ENCODE data around the gene ANO3.

The ANO3 gene

DNA sequence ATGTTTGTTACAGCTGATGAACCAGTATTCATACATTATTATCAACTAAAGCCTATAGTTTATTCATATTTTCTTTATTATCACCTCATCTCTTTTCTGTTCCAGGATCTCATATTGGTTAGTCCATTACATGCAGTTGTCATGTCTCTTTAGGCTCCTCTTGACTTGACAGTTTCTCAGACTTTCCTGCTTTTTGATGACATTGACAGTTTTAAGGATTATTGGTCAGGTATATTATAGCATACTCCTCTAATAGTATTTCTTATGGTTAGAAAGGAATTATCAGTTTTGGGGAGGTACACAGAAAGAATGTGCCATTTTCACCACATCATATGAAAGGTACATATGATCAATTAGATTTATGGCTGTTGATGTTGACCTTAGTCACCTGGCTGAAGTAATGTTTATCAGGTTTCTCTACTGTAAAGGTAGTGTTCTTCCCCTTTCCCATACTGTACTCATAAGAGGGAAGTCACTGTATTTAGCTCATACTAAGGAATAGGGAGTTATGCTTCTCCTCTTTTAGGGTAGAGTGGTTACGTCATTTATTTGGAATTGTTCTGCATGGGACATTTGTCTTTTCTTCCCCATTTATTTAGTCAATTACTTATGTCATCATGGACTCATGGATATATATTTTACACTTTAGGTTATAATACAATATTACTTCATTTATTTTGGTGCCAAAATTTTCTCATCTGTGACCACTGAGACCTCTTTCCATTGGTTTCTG, 9.4 kb upstream of the ANO3 start:
- no peaks in the 10 kb centered on the region for H3K9me3 ChIP-seq (replicated peaks in 1 of 11)
- no peaks in the 10 kb centered on the region for H3K27me3 ChIP-seq
- TF ChIP-seq Cebpa-rat (IDR thresholded peaks at IDR 0.05), result no peak
- H3K9ac ChIP-seq, result no peak overlapping the region
- H3K27ac ChIP-seq, result no peak overlapping the region
- H3K36me3 ChIP-seq, result no peaks in the 10 kb centered on the region
- no peak overlapping the region for H3K4me3 ChIP-seq
- no peaks in the 10 kb centered on the region for H3K4me1 ChIP-seq
- no peaks in the 10 kb centered on the region for H4K20me1 ChIP-seq
- H3K4me2 ChIP-seq, result no peak overlapping the region

GRCh38 chr11:26323837-26324236, 8.1 kb upstream of the ANO3 start:
- no peak for TF ChIP-seq Cebpa-rat (IDR thresholded peaks at IDR 0.05)
- no peak overlapping the region for H3K9ac ChIP-seq
- H4K20me1 ChIP-seq, result no peaks in the 10 kb centered on the region
- H3K36me3 ChIP-seq, result no peaks in the 10 kb centered on the region
- no peaks in the 10 kb centered on the region for H3K9me3 ChIP-seq (replicated peaks in 1 of 11)
- H3K27ac ChIP-seq, result no peak overlapping the region
- no peak overlapping the region for H3K4me2 ChIP-seq
- no peak overlapping the region for H3K4me3 ChIP-seq
- H3K27me3 ChIP-seq, result no peaks in the 10 kb centered on the region
- no peaks in the 10 kb centered on the region for H3K4me1 ChIP-seq

DNA sequence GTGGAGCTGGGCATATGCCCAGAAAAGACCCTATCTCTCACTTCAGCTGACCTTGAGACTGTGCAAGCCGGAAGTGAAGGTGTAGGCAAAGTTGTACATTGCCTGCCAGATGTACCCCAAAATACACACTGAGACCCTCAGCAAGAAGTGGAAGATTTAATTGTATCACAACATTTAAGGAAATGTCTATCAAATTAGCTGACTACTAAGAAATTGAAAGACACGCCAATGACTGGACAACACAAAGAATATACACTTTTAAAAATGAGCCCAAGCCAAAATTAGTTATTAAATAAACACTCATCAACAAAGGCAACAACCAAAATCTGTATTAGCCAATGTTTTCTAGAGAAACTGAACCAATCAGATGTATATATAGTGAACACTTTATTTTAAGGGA, 7.7 kb upstream of the ANO3 start:
- no peak for TF ChIP-seq Cebpa-rat (IDR thresholded peaks at IDR 0.05)
- no peaks in the 10 kb centered on the region for H3K36me3 ChIP-seq
- no peaks in the 10 kb centered on the region for H4K20me1 ChIP-seq
- no peak overlapping the region for H3K4me3 ChIP-seq
- no peaks in the 10 kb centered on the region for H3K27me3 ChIP-seq
- no peaks in the 10 kb centered on the region for H3K9me3 ChIP-seq (replicated peaks in 1 of 11)
- no peak overlapping the region for H3K9ac ChIP-seq
- no peak overlapping the region for H3K27ac ChIP-seq
- no peaks in the 10 kb centered on the region for H3K4me1 ChIP-seq
- no peak overlapping the region for H3K4me2 ChIP-seq

GRCh38 chr11:26326793-26327400, 5.0 kb upstream of the ANO3 start:
- Histone ChIP-seq H4K20me1 (no peaks in the 10 kb centered on the region), H3K27me3 (no peaks in the 10 kb centered on the region), H3K4me3 (no peak overlapping the region), H3K4me1 (no peaks in the 10 kb centered on the region), H3K9me3 (replicated peaks in 1 of 11) (peaks cover 0 to 3% (median 0%) of the 10 kb centered on the region in 11 experiments; a peak in 1 of 22 replicates), H3K27ac (no peak overlapping the region), H3K4me2 (no peak overlapping the region), H3K36me3 (no peaks in the 10 kb centered on the region), H3K9ac (no peak overlapping the region)
- TF ChIP-seq Cebpa-rat (IDR thresholded peaks at IDR 0.05), result no peak

DNA sequence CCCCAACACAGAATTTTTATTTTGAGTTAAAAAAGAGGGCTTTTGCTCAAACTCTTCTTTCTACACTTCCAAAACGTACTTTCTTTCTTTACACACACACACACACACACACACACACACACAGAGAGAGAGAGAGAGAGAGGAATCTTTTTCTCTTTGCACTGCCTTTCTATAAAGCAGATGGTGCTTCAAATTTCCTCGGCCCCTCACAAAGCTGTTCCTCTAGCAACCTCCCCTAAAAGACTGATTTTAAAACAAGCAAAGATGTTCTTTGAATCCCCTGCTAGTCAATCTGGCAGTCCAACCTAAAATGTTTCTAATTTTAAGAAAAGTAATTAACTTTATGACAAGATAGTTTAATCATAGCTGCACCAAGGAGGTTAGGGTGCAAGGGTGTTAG, 2.7 kb upstream of the ANO3 start:
- no peaks in the 10 kb centered on the region for H3K27me3 ChIP-seq
- no peaks in the 10 kb centered on the region for H3K4me1 ChIP-seq
- TF ChIP-seq Cebpa-rat (IDR thresholded peaks at IDR 0.05), result no peak
- no peaks in the 10 kb centered on the region for H3K36me3 ChIP-seq
- H3K27ac ChIP-seq, result no peak overlapping the region
- H3K9ac ChIP-seq, result no peak overlapping the region
- H3K9me3 ChIP-seq (replicated peaks in 1 of 11), result peaks cover 0 to 4% (median 0%) of the 10 kb centered on the region in 11 experiments; a peak in 1 of 22 replicates
- H4K20me1 ChIP-seq, result no peaks in the 10 kb centered on the region
- H3K4me2 ChIP-seq, result no peak overlapping the region
- no peak overlapping the region for H3K4me3 ChIP-seq

- Histone ChIP-seq H4K20me1 (no peaks in the 10 kb centered on the region), H3K4me3 (no peak overlapping the region), H3K9ac (no peak overlapping the region), H3K27ac (no peak overlapping the region), H3K36me3 (no peaks in the 10 kb centered on the region), H3K9me3 (replicated peaks in 1 of 11) (peaks cover 0 to 4% (median 0%) of the 10 kb centered on the region in 11 experiments; a peak in 1 of 22 replicates), H3K4me1 (no peaks in the 10 kb centered on the region; a peak in 1 of 20 replicates), H3K4me2 (no peak overlapping the region), H3K27me3 (no peaks in the 10 kb centered on the region)
- no peak for TF ChIP-seq Cebpa-rat (IDR thresholded peaks at IDR 0.05)
Observed at GRCh38 chr11:26330262-26330661, 1.7 kb upstream of the ANO3 start.

GRCh38 chr11:26332572-26332915, 614 bp downstream of the ANO3 start:
- no peak overlapping the region for H3K9ac ChIP-seq
- no peaks in the 10 kb centered on the region for H4K20me1 ChIP-seq
- H3K4me3 ChIP-seq, result no peak overlapping the region
- peaks cover 0 to 9% (median 0%) of the 10 kb centered on the region in 10 experiments; a peak in 8 of 20 replicates for H3K4me1 ChIP-seq
- H3K27ac ChIP-seq, result no peak overlapping the region
- no peaks in the 10 kb centered on the region for H3K27me3 ChIP-seq
- H3K9me3 ChIP-seq (replicated peaks in 1 of 11), result peaks cover 0 to 4% (median 0%) of the 10 kb centered on the region in 11 experiments; a peak in 1 of 22 replicates
- no peaks in the 10 kb centered on the region for H3K36me3 ChIP-seq
- H3K4me2 ChIP-seq, result no peak overlapping the region
- TF ChIP-seq Cebpa-rat (IDR thresholded peaks at IDR 0.05), result no peak

DNA sequence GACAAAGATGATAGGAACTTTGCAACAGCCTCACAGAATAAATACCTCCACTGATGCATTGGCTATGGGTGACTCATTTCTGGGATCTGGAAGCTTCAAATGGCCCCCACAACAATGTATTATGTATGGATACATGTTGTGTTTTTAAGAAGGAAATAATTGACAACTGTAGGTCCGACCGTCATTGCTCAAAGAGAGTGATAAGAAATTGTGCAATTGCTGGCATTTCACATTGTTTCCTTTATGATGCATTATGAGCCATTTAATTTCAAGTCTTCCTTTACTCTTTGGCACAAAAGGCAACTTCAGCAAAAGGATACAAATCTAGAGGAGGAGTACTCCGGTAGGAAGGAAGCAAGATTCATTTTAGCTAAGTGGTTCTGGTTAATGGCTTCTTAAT, 2.0 kb downstream of the ANO3 start:
- Histone ChIP-seq H3K4me2 (no peak overlapping the region), H3K27me3 (no peaks in the 10 kb centered on the region), H3K9ac (no peak overlapping the region), H4K20me1 (no peaks in the 10 kb centered on the region), H3K36me3 (no peaks in the 10 kb centered on the region), H3K27ac (no peak overlapping the region), H3K4me1 (peaks cover 0 to 9% (median 0%) of the 10 kb centered on the region in 10 experiments; a peak in 8 of 20 replicates), H3K9me3 (replicated peaks in 1 of 11) (peaks cover 0 to 13% (median 8%) of the 10 kb centered on the region in 11 experiments; a peak in 13 of 22 replicates), H3K4me3 (no peak overlapping the region)
- TF ChIP-seq Cebpa-rat (IDR thresholded peaks at IDR 0.05), result no peak

- Histone ChIP-seq H3K27ac (no peak overlapping the region), H3K4me2 (peak overlapping the region in 5 of 11 experiments; percentile 10 to 43 (median 35); a peak in 9 of 22 replicates), H4K20me1 (no peaks in the 10 kb centered on the region), H3K36me3 (no peaks in the 10 kb centered on the region), H3K9ac (no peak overlapping the region), H3K27me3 (no peaks in the 10 kb centered on the region), H3K4me1 (peaks cover 0 to 9% (median 0%) of the 10 kb centered on the region in 10 experiments; a peak in 8 of 20 replicates), H3K9me3 (replicated peaks in 1 of 11) (peaks cover 0 to 13% (median 8%) of the 10 kb centered on the region in 11 experiments; a peak in 13 of 22 replicates), H3K4me3 (no peak overlapping the region)
- no peak for TF ChIP-seq Cebpa-rat (IDR thresholded peaks at IDR 0.05)
Observed at GRCh38 chr11:26335903-26336302, 4.0 kb downstream of the ANO3 start.

DNA sequence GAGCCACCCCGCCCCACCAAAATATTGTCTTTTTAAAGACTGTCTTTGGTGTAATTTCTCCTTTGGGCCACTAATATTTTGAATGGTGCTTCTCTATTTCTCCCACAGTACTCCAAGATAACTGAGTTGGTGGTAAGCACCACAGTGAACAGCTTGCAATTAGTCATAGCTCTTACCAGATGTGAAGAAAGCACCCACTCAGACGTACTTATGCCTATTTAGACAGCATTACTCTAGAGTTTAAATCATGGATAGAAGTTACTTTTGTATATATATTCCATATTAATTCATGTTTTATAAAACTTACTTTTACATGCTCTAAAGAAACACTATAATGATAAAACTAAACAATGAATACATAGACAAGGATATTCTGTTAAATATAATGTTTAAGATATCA, 12.7 kb downstream of the ANO3 start:
- H3K4me2 ChIP-seq, result no peak overlapping the region
- no peak overlapping the region for H3K4me3 ChIP-seq
- no peaks in the 10 kb centered on the region for H3K9me3 ChIP-seq (replicated peaks in 1 of 11)
- H3K9ac ChIP-seq, result no peak overlapping the region
- no peaks in the 10 kb centered on the region for H4K20me1 ChIP-seq
- H3K27me3 ChIP-seq, result no peaks in the 10 kb centered on the region
- H3K4me1 ChIP-seq, result peaks cover 0 to 5% (median 0%) of the 10 kb centered on the region in 10 experiments; a peak in 1 of 20 replicates
- TF ChIP-seq Cebpa-rat (IDR thresholded peaks at IDR 0.05), result no peak
- H3K27ac ChIP-seq, result no peak overlapping the region
- no peaks in the 10 kb centered on the region for H3K36me3 ChIP-seq

Data from BLaER1 treated with 17β-estradiol and CSF1 and Interleukin-3, amounts not matched to agents 10 nM and 100 nM (cell line).